ENCODE measurements around the gene HOXC5.

- TF ChIP-seq CTCF (IDR thresholded peaks at IDR 0.05) = no peak
- TF ChIP-seq POLR2A (IDR thresholded peaks at IDR 0.05) = no peak
Observed at GRCh38 chr12:53998900-53999236, 34.0 kb upstream of the HOXC5 start.

Measured in lower leg skin (tissue), 3 donors.